ENCODE results near the gene BARHL2. TPM values are rescaled to one million over a fixed set of nuclear protein-coding genes. Genes with fewer than 3 reads are reported as not detected.
A peak's percentile ranks its signal among the peaks of the same experiment; 100 is the strongest.

The BARHL2 gene
- total RNA-seq, 2 donors from 2014 or later: not detected

DNA sequence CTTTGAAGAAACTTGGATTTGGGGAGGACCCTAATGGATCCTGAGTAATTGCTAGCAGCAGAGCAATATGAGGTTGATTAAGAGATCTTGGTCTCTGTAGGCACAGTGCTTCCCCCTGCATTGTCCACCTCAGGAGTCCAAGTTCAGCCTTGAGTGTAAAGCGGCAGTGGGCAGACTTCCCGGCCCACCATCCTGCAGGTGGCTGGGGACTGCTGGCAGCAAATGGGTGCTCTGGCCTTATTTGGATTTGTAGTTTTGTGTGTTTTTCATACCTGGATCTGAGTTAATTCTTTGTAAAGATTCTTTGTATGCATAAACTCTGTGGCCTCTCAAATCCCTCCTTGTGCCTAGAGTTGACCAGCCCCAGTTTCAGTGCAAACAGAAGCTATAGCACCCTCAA, 7.6 kb downstream of the BARHL2 start:
- Mint-ChIP-seq H3K27ac (no peak overlapping the region), H3K9me3 (no peaks in the 10 kb centered on the region), H3K27me3 (peaks cover 77% of the 10 kb centered on the region), H3K4me1 (no peaks in the 10 kb centered on the region), H3K36me3 (ENCODE audit: low read depth) (peaks cover 6% of the 10 kb centered on the region), H3K4me3 (no peak overlapping the region)
- ATAC-seq (replicated peaks): no peak

DNA sequence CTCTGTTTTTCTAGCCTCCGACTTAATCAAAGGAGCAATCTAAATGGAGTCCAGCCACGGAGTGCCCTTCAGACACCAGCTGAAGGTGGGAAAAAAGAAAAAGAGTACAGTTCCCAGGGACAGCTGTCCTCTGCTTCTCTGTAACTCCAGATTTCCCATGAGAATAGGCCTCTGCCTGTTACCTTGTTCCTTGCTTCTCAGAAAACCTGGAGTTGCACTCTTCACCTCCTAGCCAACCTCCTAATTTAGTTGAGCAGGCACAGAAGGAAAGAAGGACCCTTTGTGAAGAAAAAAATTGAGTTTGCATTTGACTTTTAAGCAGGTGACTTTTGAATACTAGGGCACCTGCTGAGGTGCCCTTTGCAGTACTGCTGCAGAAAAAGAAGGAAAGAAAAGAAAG, 8.3 kb downstream of the BARHL2 start:
- Mint-ChIP-seq H3K4me1 (no peaks in the 10 kb centered on the region), H3K36me3 (ENCODE audit: low read depth) (peaks cover 6% of the 10 kb centered on the region), H3K27me3 (peaks cover 80% of the 10 kb centered on the region), H3K4me3 (no peak overlapping the region), H3K27ac (no peak overlapping the region), H3K9me3 (no peaks in the 10 kb centered on the region)
- ATAC-seq (replicated peaks): no peak

DNA sequence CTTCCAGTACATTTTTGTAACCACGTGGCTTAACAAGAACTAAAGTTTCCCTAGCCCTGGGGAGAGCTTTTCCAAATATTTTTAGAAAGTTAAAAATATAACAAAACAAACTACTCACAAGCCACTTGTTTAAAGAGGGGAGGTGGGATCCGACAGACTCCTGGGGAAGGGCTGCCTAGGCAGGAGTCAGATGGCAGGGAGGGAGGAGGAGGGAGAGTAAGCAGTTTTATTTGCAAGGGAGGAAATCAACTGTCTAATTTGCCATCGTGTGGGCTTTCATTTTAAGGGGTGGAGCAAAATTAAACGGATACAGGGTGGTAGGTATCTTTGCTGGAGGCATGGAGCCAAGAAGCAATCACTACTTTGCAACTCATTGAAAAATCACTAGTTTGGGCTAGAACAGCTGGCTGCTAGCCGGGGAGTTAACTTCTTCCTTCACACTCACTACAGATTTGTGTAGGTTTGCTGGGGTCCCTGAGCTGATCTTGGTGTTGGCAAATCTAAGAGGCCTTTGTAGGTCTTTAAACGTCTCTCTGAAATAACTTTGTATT, 8.8 kb downstream of the BARHL2 start:
- H3K4me1 Mint-ChIP-seq: no peaks in the 10 kb centered on the region
- H3K36me3 Mint-ChIP-seq (ENCODE audit: low read depth): peaks cover 6% of the 10 kb centered on the region
- no peak for ATAC-seq (replicated peaks)
- H3K9me3 Mint-ChIP-seq: no peaks in the 10 kb centered on the region
- H3K27me3 Mint-ChIP-seq: peaks cover 76% of the 10 kb centered on the region
- H3K4me3 Mint-ChIP-seq: no peak overlapping the region
- H3K27ac Mint-ChIP-seq: no peak overlapping the region

DNA sequence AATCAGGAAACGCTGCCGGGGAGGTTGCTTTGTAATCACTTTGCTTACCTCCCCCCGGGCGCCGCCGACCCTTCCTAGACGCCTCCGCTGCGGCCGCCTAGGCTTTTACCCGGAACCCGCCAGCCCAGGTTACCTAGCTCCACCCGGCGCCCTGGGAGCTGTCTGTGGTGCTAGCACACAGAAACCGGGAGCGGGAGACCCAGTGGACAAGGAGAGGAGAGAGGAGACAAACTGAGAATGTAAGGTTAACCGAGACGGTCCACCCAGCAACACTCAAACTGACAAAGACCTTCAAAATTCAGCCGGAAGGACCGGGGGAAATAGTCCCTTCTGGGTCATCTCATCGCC, 9.8 kb downstream of the BARHL2 start:
- Mint-ChIP-seq H3K36me3 (ENCODE audit: low read depth) (no peaks in the 10 kb centered on the region), H3K27ac (no peak overlapping the region), H3K9me3 (no peaks in the 10 kb centered on the region), H3K27me3 (peaks cover 69% of the 10 kb centered on the region), H3K4me1 (no peaks in the 10 kb centered on the region), H3K4me3 (peak overlapping the region; percentile 19)
- no peak for ATAC-seq (replicated peaks)

DNA sequence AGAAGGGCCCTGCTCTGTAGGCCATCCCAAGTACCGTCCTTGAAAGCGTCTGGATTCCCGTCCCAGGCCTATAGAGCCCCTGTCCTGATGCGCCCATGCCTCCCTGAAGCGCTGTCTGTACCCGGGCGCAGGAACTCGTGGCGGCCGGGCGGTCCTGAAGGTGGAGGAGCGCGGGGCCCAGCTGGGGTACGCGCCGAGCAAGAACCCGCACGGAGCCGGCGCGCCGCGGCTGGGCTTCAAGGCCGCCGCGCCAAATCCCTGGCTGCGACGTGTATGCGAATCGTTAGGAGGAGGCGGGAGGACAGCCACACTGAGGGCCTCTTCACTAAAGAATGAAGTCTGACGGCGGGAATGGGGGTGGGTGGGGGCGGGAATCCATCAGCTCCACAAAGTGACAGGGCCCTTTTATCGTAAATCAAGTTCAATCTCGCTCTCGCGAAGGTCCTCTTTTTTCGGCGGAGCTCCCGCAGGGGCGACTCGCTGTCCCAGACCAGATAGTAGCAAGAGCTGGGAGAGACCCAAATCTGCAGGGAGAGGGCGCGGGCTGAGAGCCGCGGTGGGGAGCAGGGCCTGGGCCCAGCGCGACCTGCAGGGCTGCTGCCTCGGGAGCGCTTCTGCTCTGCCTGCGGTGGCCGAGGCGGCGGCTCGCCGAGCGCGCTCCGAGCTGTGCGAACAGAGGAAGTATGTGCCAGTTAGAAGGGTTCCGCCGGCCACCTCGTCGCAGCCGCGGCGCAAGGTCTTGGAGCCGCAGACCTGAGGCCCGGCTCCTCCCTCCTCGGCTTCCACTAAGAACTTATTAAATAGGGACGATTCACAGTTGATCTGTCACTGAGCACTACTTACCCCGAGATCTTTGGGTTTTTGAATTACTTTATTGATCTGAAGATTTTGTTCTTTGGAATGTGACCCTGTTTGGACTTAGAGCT, 10.4 kb downstream of the BARHL2 start:
- Mint-ChIP-seq H3K36me3 (ENCODE audit: low read depth) (no peaks in the 10 kb centered on the region), H3K4me3 (peak overlapping the region; percentile 46), H3K27me3 (peaks cover 71% of the 10 kb centered on the region), H3K4me1 (no peaks in the 10 kb centered on the region), H3K9me3 (no peaks in the 10 kb centered on the region), H3K27ac (no peak overlapping the region)
- ATAC-seq (replicated peaks): no peak

DNA sequence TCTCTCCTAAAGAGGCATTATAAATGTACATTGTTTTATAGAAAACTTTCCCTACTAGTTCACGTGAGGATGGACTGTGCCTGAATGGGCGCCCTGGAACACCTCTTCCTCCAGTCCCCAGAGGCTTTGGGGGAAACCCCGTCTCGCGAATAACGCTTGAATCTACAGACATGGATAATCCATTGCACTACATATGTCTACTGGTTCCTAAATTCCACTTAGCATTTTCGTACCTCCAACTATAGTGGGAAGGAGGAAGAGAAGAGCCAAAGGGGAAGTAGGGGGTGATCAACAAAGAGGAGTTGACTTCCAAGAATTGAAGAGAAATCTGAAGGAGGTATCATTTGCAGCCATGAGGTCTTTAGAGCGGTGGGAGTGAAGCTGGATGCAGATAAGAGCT, 11.1 kb downstream of the BARHL2 start:
- peaks cover 73% of the 10 kb centered on the region for H3K27me3 Mint-ChIP-seq
- ATAC-seq (replicated peaks): no peak
- no peaks in the 10 kb centered on the region for H3K9me3 Mint-ChIP-seq
- H3K27ac Mint-ChIP-seq: no peak overlapping the region
- peak overlapping the region; percentile 46 for H3K4me3 Mint-ChIP-seq
- H3K4me1 Mint-ChIP-seq: no peaks in the 10 kb centered on the region
- H3K36me3 Mint-ChIP-seq (ENCODE audit: low read depth): no peaks in the 10 kb centered on the region

DNA sequence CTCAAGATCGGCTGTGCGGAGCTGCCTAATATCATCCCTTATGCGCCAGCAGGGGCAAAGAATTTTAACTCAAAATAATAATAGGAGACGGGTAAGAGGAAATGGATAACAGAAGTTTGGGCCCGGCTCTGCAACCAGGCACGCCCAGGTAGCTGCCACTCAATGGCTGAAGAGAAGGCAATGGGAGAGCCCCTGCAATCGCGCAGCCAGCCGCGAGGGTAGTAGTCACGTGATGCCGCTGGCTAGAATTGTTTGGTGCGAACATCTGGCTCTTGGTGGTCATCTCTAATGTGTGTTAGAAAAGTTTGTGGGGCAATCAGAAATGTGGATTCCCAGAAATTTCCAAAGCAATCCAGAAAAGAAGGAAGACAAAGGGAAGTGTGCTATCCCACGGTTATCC, 12.3 kb downstream of the BARHL2 start:
- Mint-ChIP-seq H3K4me3 (no peak overlapping the region), H3K9me3 (no peaks in the 10 kb centered on the region), H3K27ac (no peak overlapping the region), H3K27me3 (peaks cover 66% of the 10 kb centered on the region), H3K4me1 (no peaks in the 10 kb centered on the region), H3K36me3 (ENCODE audit: low read depth) (no peaks in the 10 kb centered on the region)
- no peak for ATAC-seq (replicated peaks)

DNA sequence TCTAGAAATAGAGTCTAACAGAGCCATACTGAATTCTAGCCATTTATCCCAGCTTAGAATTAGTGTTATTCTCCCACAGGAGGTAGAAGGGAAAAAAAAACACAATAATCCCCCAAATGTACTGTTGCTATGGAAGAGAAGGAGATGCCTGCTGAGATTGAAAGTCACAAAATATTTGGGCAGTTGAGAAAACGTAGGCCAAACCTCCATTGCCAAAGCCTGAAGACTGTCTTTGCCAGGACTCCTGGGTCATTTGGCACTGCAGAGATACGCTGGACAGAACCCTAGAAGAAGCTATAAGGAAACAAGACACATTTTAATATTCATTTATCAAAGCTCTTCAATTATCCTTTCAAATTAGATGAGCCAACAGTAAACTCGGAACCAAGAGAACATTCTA, 22.3 kb downstream of the BARHL2 start:
- Mint-ChIP-seq H3K36me3 (ENCODE audit: low read depth) (no peaks in the 10 kb centered on the region), H3K27ac (no peak overlapping the region), H3K4me1 (no peaks in the 10 kb centered on the region), H3K4me3 (no peak overlapping the region), H3K9me3 (no peaks in the 10 kb centered on the region), H3K27me3 (peaks cover 38% of the 10 kb centered on the region)
- ATAC-seq (replicated peaks): no peak

DNA sequence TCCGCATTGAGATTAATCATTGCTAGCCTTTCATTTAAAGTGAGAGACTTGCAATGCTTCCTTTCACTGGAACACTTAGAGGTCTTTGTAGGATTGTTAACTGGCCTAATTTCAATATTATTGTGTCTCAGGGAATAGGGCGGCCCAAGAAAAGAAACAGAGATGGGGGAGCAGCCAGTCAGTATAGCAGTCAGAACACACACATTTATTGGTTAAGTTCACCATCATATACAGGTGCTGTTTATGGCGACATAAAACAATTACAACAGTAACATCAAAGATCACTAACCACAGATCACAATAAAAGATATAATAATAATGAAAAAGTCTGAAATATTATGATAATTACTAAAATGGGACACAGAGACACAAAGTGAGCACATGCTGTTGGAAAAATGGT, 29.4 kb downstream of the BARHL2 start:
- Mint-ChIP-seq H3K36me3 (ENCODE audit: low read depth) (no peaks in the 10 kb centered on the region), H3K27me3 (peaks cover 31% of the 10 kb centered on the region), H3K27ac (no peak overlapping the region), H3K4me1 (no peaks in the 10 kb centered on the region), H3K9me3 (no peaks in the 10 kb centered on the region), H3K4me3 (no peak overlapping the region)
- ATAC-seq (replicated peaks): no peak

DNA sequence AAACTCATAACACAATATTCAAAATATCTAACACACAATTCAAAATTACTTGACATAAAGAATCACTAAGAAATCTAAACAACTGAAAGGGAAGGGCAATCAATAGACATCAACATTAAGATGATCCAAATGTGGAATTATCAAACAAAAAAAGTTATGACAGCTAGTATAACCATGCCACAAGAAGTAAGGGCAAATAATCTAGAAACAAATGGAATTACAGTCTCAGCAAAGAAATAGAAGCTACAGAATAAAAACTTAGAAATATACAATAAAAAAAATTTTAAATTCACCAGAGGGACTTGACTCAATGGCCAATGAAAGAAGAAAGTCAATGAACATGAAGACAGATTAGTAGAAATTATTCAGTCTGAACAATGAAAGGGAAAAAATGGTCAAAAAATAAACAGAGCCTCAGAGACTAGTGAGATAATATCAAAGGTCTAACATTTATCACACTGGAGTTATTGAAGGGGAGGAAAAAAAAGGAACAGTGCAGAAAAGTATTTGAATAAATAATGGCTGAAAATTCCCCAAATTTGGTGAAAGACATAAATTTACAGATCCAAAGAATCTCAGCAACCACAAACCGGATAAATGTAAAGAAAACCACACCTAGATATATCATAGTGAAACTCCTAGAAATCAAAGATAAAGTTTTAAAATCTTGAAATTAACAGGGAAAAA, 41.8 kb downstream of the BARHL2 start:
- Mint-ChIP-seq H3K27ac (no peak overlapping the region), H3K27me3 (peaks cover 15% of the 10 kb centered on the region), H3K9me3 (peaks cover 13% of the 10 kb centered on the region)

DNA sequence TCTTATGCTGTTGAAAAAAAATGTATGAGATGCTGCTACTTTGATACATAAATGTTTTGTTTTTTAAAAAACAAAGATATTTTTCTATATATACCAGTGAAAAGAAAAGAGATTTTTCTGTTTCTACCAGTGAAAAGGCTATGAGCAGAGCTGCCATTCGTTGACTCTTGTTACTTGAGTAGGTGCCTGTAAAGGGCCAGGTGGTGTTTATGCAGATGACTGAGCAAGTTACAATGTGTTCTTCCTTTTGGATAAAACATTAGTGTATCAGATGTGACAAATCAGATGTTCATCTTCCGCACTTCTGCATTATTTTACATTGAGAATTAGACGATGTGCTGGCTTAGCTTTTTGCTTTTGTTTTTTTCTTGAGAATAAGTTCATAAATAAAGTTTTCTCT, 45.4 kb downstream of the BARHL2 start:
- Mint-ChIP-seq H3K4me1 (no peaks in the 10 kb centered on the region), H3K27me3 (peaks cover 17% of the 10 kb centered on the region), H3K36me3 (ENCODE audit: low read depth) (no peaks in the 10 kb centered on the region), H3K4me3 (no peak overlapping the region), H3K9me3 (peaks cover 13% of the 10 kb centered on the region), H3K27ac (no peak overlapping the region)
- ATAC-seq (replicated peaks): no peak

More for the DNA sequence above, 41.8 kb downstream of the BARHL2 start:
- Mint-ChIP-seq H3K4me3 (no peak overlapping the region), H3K36me3 (ENCODE audit: low read depth) (no peaks in the 10 kb centered on the region), H3K4me1 (no peaks in the 10 kb centered on the region)
- ATAC-seq (replicated peaks): no peak

DNA sequence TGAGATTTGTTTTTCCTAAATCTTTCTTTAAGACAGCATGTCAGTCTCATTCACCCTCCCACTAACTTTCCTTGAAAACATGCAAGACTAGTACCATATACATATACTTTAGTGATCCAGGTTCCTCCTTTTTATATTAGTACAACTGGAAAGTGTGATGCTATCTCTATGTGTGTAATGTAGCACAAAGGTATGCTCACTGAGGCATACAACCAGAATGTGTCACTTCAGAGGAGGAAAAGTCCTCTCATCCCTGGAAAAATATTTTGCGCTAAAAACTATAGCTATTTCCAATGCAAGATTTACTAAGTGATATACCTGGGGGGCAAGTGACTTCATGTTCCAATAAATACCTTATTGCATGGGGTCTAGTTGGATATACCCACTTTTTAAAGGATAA, 45.9 kb downstream of the BARHL2 start:
- H3K9me3 Mint-ChIP-seq: peaks cover 13% of the 10 kb centered on the region
- no peak for ATAC-seq (replicated peaks)
- H3K27ac Mint-ChIP-seq: no peak overlapping the region
- H3K4me3 Mint-ChIP-seq: no peak overlapping the region
- H3K27me3 Mint-ChIP-seq: peaks cover 17% of the 10 kb centered on the region
- H3K36me3 Mint-ChIP-seq (ENCODE audit: low read depth): no peaks in the 10 kb centered on the region
- H3K4me1 Mint-ChIP-seq: no peaks in the 10 kb centered on the region

All from activated T-helper 17 cell treated with anti-CD3 and anti-CD28 coated beads, Interleukin-2, amount 50 U/mL, for 72 hours (primary cell).